Femur (tissue), 1 donor: Measurements from ENCODE around the gene RFNG.

Source experiments
- DNase-seq: peaks from one replicate; pipeline ENCODE4 v3.0.0-alpha.2; 2017

RFNG gene

GRCh38 chr17:82051776-82052637, at the start of gene RFNG, which contains the start of gene GPS1:
RFNG (minus strand) TSS chr17:82051811; CDS start chr17:82051766, 45 bp downstream.
GPS1 (plus strand) TSS chr17:82051898; CDS start chr17:82051932, 34 bp downstream.
- peak; percentile 85 for DNase-seq

- no peak for DNase-seq
Measured at GRCh38 chr17:82101301-82101715, 49.7 kb upstream of the RFNG start.

GRCh38 chr17:82100502-82101298, 49.1 kb upstream of the RFNG start:
- DNase-seq: no peak

GRCh38 chr17:82098939-82099763, 47.5 kb upstream of the RFNG start:
- no peak for DNase-seq

- peak; percentile 97 for DNase-seq
Measured at GRCh38 chr17:82098169-82098938, 46.7 kb upstream of the RFNG start, which contains the start of gene FASN. FASN (minus strand) TSS chr17:82098236; CDS start chr17:82096445, 1,791 bp downstream.

GRCh38 chr17:82097919-82098168, 46.2 kb upstream of the RFNG start:
- DNase-seq: no peak

GRCh38 chr17:82097184-82097918, 45.7 kb upstream of the RFNG start:
- DNase-seq: no peak

- no peak for DNase-seq
Measured at GRCh38 chr17:82096709-82097183, 45.1 kb upstream of the RFNG start.

- DNase-seq: no peak
Measured at GRCh38 chr17:82095777-82096708, 44.4 kb upstream of the RFNG start.

- peak; percentile 13 for DNase-seq
Measured at GRCh38 chr17:82094931-82095776, 43.5 kb upstream of the RFNG start.

GRCh38 chr17:82092995-82093751, 41.6 kb upstream of the RFNG start:
- peak; percentile 17 for DNase-seq

- no peak for DNase-seq
Measured at GRCh38 chr17:82092628-82092994, 41.0 kb upstream of the RFNG start.

- DNase-seq: peak; percentile 15
Measured at GRCh38 chr17:82092094-82092586, 40.5 kb upstream of the RFNG start.

- DNase-seq: no peak
Measured at GRCh38 chr17:82091264-82092066, 39.9 kb upstream of the RFNG start.

GRCh38 chr17:82090549-82091263, 39.1 kb upstream of the RFNG start:
- no peak for DNase-seq

GRCh38 chr17:82089723-82090548, 38.3 kb upstream of the RFNG start:
- DNase-seq: peak; percentile 14
